SK-N-MC (cell line): Measurements from ENCODE around the gene AAGAB.
"Not testable (repeated sequence)": the region's sequence is repeated elsewhere in the genome, so short reads cannot be mapped to it uniquely, and the experiment has no call there.

Experiments
- DNase-seq: peaks from one replicate; pipeline ENCODE4 v3.0.0-alpha.2; 2011; ENCODE audit warnings: low read depth, low spot score
- H3K27ac ChIP-seq: fragments of 200-600 bp; sonication (generic); 2 replicates; pipeline ENCODE4 v1.5.1; 2016; ENCODE audit warnings: mixed run types
- H3K36me3 ChIP-seq: fragments of 200-600 bp; sonication (generic); 2 replicates; pipeline ENCODE4 v1.6.1; 2017; ENCODE audit warnings: antibody characterized with exemption, low read length, mixed read lengths; ENCODE audit not compliant: insufficient read depth
- H3K4me3 ChIP-seq: fragments of 200-600 bp; sonication (generic); 2 replicates; pipeline ENCODE4 v1.5.1; 2016
- H3K9ac ChIP-seq: fragments of 200-600 bp; sonication (generic); 2 replicates; pipeline ENCODE4 v1.8.0; 2017; ENCODE audit warnings: mixed run types, mixed read lengths; ENCODE audit not compliant: insufficient read length
- H3K9me3 ChIP-seq: fragments of 200-600 bp; sonication (generic); 2 replicates; pipeline ENCODE4 v1.6.1; 2017; ENCODE audit warnings: low read depth, mild to moderate bottlenecking, antibody characterized with exemption, low read length, moderate library complexity, mixed read lengths
- EZH2 ChIP-seq: fragments of 200-600 bp; sonication (generic); IDR thresholded peaks from one replicate; pipeline ENCODE4 v1.6.1; 2017; ENCODE audit warnings: antibody characterized with exemption
- FOXP2 ChIP-seq: optimal IDR thresholded peaks from 2 replicates; pipeline ENCODE3; 2011; ENCODE audit warnings: mild to moderate bottlenecking, moderate library complexity; ENCODE audit not compliant: insufficient read depth; ENCODE audit errors: extremely low read length, control extremely low read depth
- POLR2AphosphoS5 ChIP-seq: IDR thresholded peaks from 2 replicates; pipeline ENCODE4 v1.6.1; 2012; ENCODE audit warnings: mild to moderate bottlenecking, low read depth, low read length, borderline replicate concordance

The AAGAB gene

GRCh38 chr15:67254238-67255175, at the start of gene AAGAB, which contains the start of gene IQCH:
TSS of gene AAGAB (minus strand) at chr15:67254661. CDS start at chr15:67254631, 30 bp downstream.
TSS of gene IQCH (plus strand) at chr15:67254786. CDS start at chr15:67254897, 111 bp downstream.
- Histone ChIP-seq H3K4me3 (peak within 1 kb of the TSS; percentile 90), H3K9me3 (no peaks in the 10 kb centered on the region), H3K9ac (peak within 1 kb of the TSS; percentile 85), H3K36me3 (no peaks in the 10 kb centered on the region), H3K27ac (no peak within 1 kb of the TSS; the same call in 1 of the 2 replicates)
- DNase-seq, result no peak
- TF ChIP-seq FOXP2 (peak; percentile 34), EZH2 (no peak), POLR2AphosphoS5 (peak; percentile 77)

GRCh38 chr15:67303490-67304363, 49.3 kb upstream of the AAGAB start:
- no peak for DNase-seq
- TF ChIP-seq EZH2 (no peak), FOXP2 (no peak)

GRCh38 chr15:67300266-67301025, 46.0 kb upstream of the AAGAB start:
- peak overlapping the region; percentile 46; the same call in 1 of the 2 replicates for H3K27ac ChIP-seq
- no peaks in the 10 kb centered on the region for H3K36me3 ChIP-seq
- H3K4me3 ChIP-seq, result peak overlapping the region; percentile 16; the same call in 1 of the 2 replicates
- H3K9ac ChIP-seq, result peak overlapping the region; percentile 23
- DNase-seq, result no peak
- TF ChIP-seq POLR2AphosphoS5 (no peak), FOXP2 (no peak), EZH2 (no peak)
- H3K9me3 ChIP-seq, result no peaks in the 10 kb centered on the region

More at GRCh38 chr15:67303490-67304363, 49.3 kb upstream of the AAGAB start:
- Histone ChIP-seq H3K27ac (peak overlapping the region; percentile 12; the same call in 1 of the 2 replicates), H3K9ac (peak overlapping the region; percentile 5), H3K4me3 (no peak overlapping the region), H3K36me3 (no peaks in the 10 kb centered on the region), H3K9me3 (no peaks in the 10 kb centered on the region)

GRCh38 chr15:67296684-67297083, 42.2 kb upstream of the AAGAB start:
- Histone ChIP-seq H3K36me3 (no peaks in the 10 kb centered on the region), H3K4me3 (no peak overlapping the region), H3K27ac (no peak overlapping the region), H3K9ac (no peak overlapping the region), H3K9me3 (no peaks in the 10 kb centered on the region)
- TF ChIP-seq EZH2, result no peak
- TF ChIP-seq FOXP2, result no peak
- no peak for TF ChIP-seq POLR2AphosphoS5
- no peak for DNase-seq

GRCh38 chr15:67296188-67296587, 41.7 kb upstream of the AAGAB start:
- no peak for DNase-seq
- Histone ChIP-seq H3K9me3 (0 out of 2 replicates have a peak, but pooled peaks cover 3% of the 10 kb centered on the region), H3K27ac (no peak overlapping the region), H3K4me3 (no peak overlapping the region), H3K9ac (no peak overlapping the region), H3K36me3 (no peaks in the 10 kb centered on the region)
- no peak for TF ChIP-seq EZH2
- no peak for TF ChIP-seq FOXP2
- no peak for TF ChIP-seq POLR2AphosphoS5

GRCh38 chr15:67290319-67290718, 35.9 kb upstream of the AAGAB start:
- H3K4me3 ChIP-seq, result no peak overlapping the region
- TF ChIP-seq EZH2 (no peak), FOXP2 (no peak), POLR2AphosphoS5 (no peak)

GRCh38 chr15:67286400-67286799, 31.9 kb upstream of the AAGAB start:
- H3K36me3 ChIP-seq, H3K4me3 ChIP-seq, H3K9me3 ChIP-seq, H3K27ac ChIP-seq, H3K9ac ChIP-seq, DNase-seq: not testable (repeated sequence)

More at GRCh38 chr15:67290319-67290718, 35.9 kb upstream of the AAGAB start:
- H3K27ac ChIP-seq, result no peak overlapping the region
- 0 out of 2 replicates have a peak, but pooled peaks cover 3% of the 10 kb centered on the region for H3K9me3 ChIP-seq
- no peak overlapping the region for H3K9ac ChIP-seq
- DNase-seq, result no peak
- H3K36me3 ChIP-seq, result no peaks in the 10 kb centered on the region

GRCh38 chr15:67285625-67286024, 31.2 kb upstream of the AAGAB start:
- not testable (repeated sequence) for H3K27ac ChIP-seq, H3K36me3 ChIP-seq, H3K9me3 ChIP-seq, DNase-seq, H3K9ac ChIP-seq, H3K4me3 ChIP-seq
